B cell (primary cell): ENCODE data around the gene HERPUD1. TPM values are rescaled to one million over a fixed set of nuclear protein-coding genes. Genes with fewer than 3 reads are reported as not detected.
A peak's percentile ranks its signal among the peaks of the same experiment; 100 is the strongest.

Experiments
- ATAC-seq: fragments of 200-7000 bp; cut with Tn5 transposase; one replicate; pipeline ENCODE4 v1.10.0; 2021; ENCODE audit warnings: low read depth, mild to moderate bottlenecking, moderate number of reproducible peaks, moderate library complexity
- CTCF ChIA-PET: fragments of 350-600 bp; sonication (Branson Sonifier 250); formaldehyde crosslinking; loops from one replicate; lab custom pipeline; 2021; ENCODE audit warnings: antibody characterized with exemption, inconsistent platforms; lab: Charles Lee
- POLR2A ChIA-PET: fragments of 350-600 bp; sonication (Branson Sonifier 250); formaldehyde crosslinking; loops from one replicate; lab custom pipeline; 2021; ENCODE audit warnings: antibody characterized with exemption; lab: Charles Lee
- DNase-seq: peaks from one replicate; pipeline ENCODE4 v3.0.0; 2013
- H2AFZ ChIP-seq: 2 replicates; pipeline ENCODE4 v1.6.1; 2012; ENCODE audit warnings: mild to moderate bottlenecking, low read depth, low read length; ENCODE audit not compliant: insufficient read depth, poor library complexity, severe bottlenecking
- H3K27ac ChIP-seq, 2 donors: 1 replicate in 1 of 2; 2 replicates in 1 of 2; pipeline ENCODE4 v1.5.1; 2012 to 2013; ENCODE audit warnings: low read length in 2 of 2, mild to moderate bottlenecking in 2 of 2, moderate library complexity in 1 of 2
- H3K27me3 ChIP-seq, 4 experiments: fragments of 200-600 bp in 1 of 4; sonication (generic) in 1 of 4; replicated peaks in 1 of 4; 1 replicate in 2 of 4; 2 replicates in 2 of 4; pipeline versions ENCODE4 v1.6.1 to v1.7.0; 2013 to 2016; ENCODE audit warnings: low read length in 3 of 4, mild to moderate bottlenecking in 2 of 4, mixed read lengths in 1 of 4, moderate library complexity in 1 of 4; ENCODE audit not compliant: insufficient read depth in 4 of 4, control insufficient read depth in 3 of 4; ENCODE audit errors: control extremely low read depth in 1 of 4
- H3K36me3 ChIP-seq, 2 experiments: replicated peaks in 1 of 2; 1 replicate in 1 of 2; 2 replicates in 1 of 2; pipeline versions ENCODE4 v1.6.1 to v1.7.1; 2013; ENCODE audit warnings: low read length in 1 of 2; ENCODE audit not compliant: insufficient read depth in 2 of 2, control insufficient read depth in 1 of 2; ENCODE audit errors: control extremely low read depth in 1 of 2, extremely low read depth in 1 of 2
- H3K4me1 ChIP-seq, 2 donors: fragments of 200-600 bp in 1 of 2; sonication (generic) in 1 of 2; 1 replicate in 1 of 2; 2 replicates in 1 of 2; pipeline versions ENCODE4 v1.5.1 to v1.6.1; 2013 to 2017; ENCODE audit warnings: low read length in 2 of 2; ENCODE audit not compliant: control insufficient read depth in 2 of 2, insufficient read depth in 2 of 2
- H3K4me2 ChIP-seq: replicated peaks from 2 replicates; pipeline ENCODE3; 2012; ENCODE audit warnings: mild to moderate bottlenecking, low read depth, low read length; ENCODE audit not compliant: poor library complexity, severe bottlenecking
- H3K4me3 ChIP-seq, 5 experiments: fragments of 200-600 bp in 1 of 5; sonication (generic) in 1 of 5; 1 replicate in 3 of 5; 2 replicates in 2 of 5; pipeline versions ENCODE4 v1.5.1 to v1.7.0; 2011 to 2016; ENCODE audit warnings: low read length in 4 of 5, mild to moderate bottlenecking in 4 of 5, low read depth in 2 of 5, control low read depth in 1 of 5, moderate library complexity in 1 of 5; ENCODE audit not compliant: insufficient read depth in 1 of 5; ENCODE audit errors: control extremely low read depth in 1 of 5, extremely low read depth in 1 of 5
- H3K79me2 ChIP-seq: fragments of 200-600 bp; sonication (generic); one replicate; pipeline ENCODE4 v1.6.0; 2016; ENCODE audit warnings: low read length; ENCODE audit not compliant: control insufficient read depth, insufficient read depth
- H3K9ac ChIP-seq: fragments of 200-600 bp; sonication (generic); 2 replicates; pipeline ENCODE4 v1.6.1; 2017; ENCODE audit warnings: mild to moderate bottlenecking, low read length, moderate library complexity
- H3K9me3 ChIP-seq, 3 donors: one replicate each; pipeline versions ENCODE4 v1.6.1 to v1.7.1; 2013; ENCODE audit warnings: low read length in 2 of 3; ENCODE audit not compliant: control insufficient read depth in 2 of 3, insufficient read depth in 1 of 3; ENCODE audit errors: control extremely low read depth in 1 of 3
- H4K20me1 ChIP-seq: 2 replicates; pipeline ENCODE4 v1.6.0; 2012; ENCODE audit warnings: mild to moderate bottlenecking, low read length; ENCODE audit not compliant: insufficient read depth, control insufficient read depth, poor library complexity, severe bottlenecking
- H3K27ac Mint-ChIP-seq: one replicate; pipeline ENCODE4 v1.8.0; 2021; ENCODE audit warnings: mixed read lengths
- H3K27me3 Mint-ChIP-seq: one replicate; pipeline ENCODE4 v1.8.0; 2021; ENCODE audit warnings: mixed read lengths
- H3K4me1 Mint-ChIP-seq: one replicate; pipeline ENCODE4 v1.8.0; 2021; ENCODE audit warnings: mixed read lengths
- H3K4me3 Mint-ChIP-seq: one replicate; pipeline ENCODE4 v1.8.0; 2021; ENCODE audit warnings: mixed read lengths
- H3K9me3 Mint-ChIP-seq: one replicate; pipeline ENCODE4 v1.8.0; 2022; ENCODE audit warnings: mixed read lengths; ENCODE audit not compliant: insufficient read depth
- EZH2 ChIP-seq: IDR thresholded peaks from 2 replicates; pipeline ENCODE4 v1.6.1; 2012; ENCODE audit warnings: borderline replicate concordance, low read depth, mild to moderate bottlenecking, moderate library complexity, low read length; ENCODE audit not compliant: insufficient read depth, poor library complexity, severe bottlenecking
- WGBS: methylation state at CpG from one replicate; pipeline ENCODE4 v1.1.5; 2013; ENCODE audit warnings: missing lambda C conversion rate; ENCODE audit not compliant: insufficient coverage; 5-methylcytosine and 5-hydroxymethylcytosine counted together
- intact Hi-C: fragments of 100-400 bp; cut with micrococcal nuclease; formaldehyde crosslinking; loops from one replicate; pipeline ENCODE4 v1.10.0; 2022
- polyA plus RNA-seq: library from polyadenylated mRNA; depleted of rRNA; stranded (reverse); fragments of >200 nt; gene quantifications from 2 replicates; pipeline ENCODE4 v1.2.3, GENCODE V29; 2012
- total RNA-seq, 2 donors: library from RNA; stranded (reverse); fragments of 120-200 nt in 1 of 2; gene quantifications; 1 replicate in 1 of 2; 2 replicates in 1 of 2; pipeline versions ENCODE4 v1.2.3 to v1.2.4, GENCODE V29; 2013 to 2022
- TF ChIP-seq, protein P1 (sequence below): fragments of 200-600 bp; IDR thresholded peaks from one replicate; pipeline ENCODE4 v1.8.0; 2022; ENCODE audit warnings: antibody characterized with exemption, mild to moderate bottlenecking

Gene HERPUD1
- total and polyA plus RNA-seq, 2 donors (not counting 1 experiment from before 2014, with no cell fraction given), result 273 to 1,041 TPM

DNA sequence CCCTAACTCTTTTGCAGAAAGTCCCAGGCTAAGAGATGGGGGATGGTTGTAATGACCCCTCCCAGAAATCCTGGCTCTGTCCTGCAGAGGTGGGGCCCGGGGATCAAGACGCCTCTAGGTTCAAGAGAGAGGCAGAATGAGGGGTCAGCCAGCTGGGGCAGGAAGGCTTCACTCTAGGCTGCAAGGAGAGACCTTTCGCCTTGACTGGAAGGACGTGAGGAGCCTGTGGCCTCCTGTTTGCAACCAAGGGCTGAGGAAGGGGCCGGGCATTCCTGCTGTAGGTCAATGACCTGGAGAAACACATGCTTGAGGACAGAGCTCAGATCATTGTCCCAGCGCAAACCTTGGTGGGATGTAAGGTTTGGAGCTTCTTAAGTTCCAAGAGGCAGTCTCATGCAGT, 21.1 kb downstream of the HERPUD1 start:
- H3K9ac ChIP-seq, result no peak overlapping the region
- DNase-seq, result no peak
- ChIA-PET CTCF (interaction anchor here (1.2 to 11.7 kb wide), 5 partner anchors 10 to 113 kb away, joined by 3 to 118 read pairs (median 12); partner anchors contain the start of genes CETP and SLC12A3), POLR2A (no interaction called here)
- H3K79me2 ChIP-seq, result no peaks in the 10 kb centered on the region
- intact Hi-C loops, result loop anchor here (5.0 kb wide), 1 partner anchor 41 kb away; no protein-coding TSS in a partner anchor
- WGBS, result 82% methylated on average over 6 of the region's 6 CpGs
- no peaks in the 10 kb centered on the region for H3K9me3 ChIP-seq
- H3K27me3 ChIP-seq, result no peaks in the 10 kb centered on the region
- no peaks in the 10 kb centered on the region for H3K27me3 Mint-ChIP-seq
- H3K27ac Mint-ChIP-seq, result no peak overlapping the region
- no peak overlapping the region for H2AFZ ChIP-seq
- no peaks in the 10 kb centered on the region for H3K9me3 Mint-ChIP-seq
- ATAC-seq, result no peak
- peaks cover 24 to 26% of the 10 kb centered on the region in 2 donors for H3K4me1 ChIP-seq
- H3K36me3 ChIP-seq, result no peaks in the 10 kb centered on the region
- H3K27ac ChIP-seq, result no peak overlapping the region
- peaks cover 36% of the 10 kb centered on the region for H3K4me1 Mint-ChIP-seq
- H3K4me3 Mint-ChIP-seq, result no peak overlapping the region
- H4K20me1 ChIP-seq, result no peaks in the 10 kb centered on the region
- no peak overlapping the region for H3K4me2 ChIP-seq
- TF ChIP-seq, protein P1, sequence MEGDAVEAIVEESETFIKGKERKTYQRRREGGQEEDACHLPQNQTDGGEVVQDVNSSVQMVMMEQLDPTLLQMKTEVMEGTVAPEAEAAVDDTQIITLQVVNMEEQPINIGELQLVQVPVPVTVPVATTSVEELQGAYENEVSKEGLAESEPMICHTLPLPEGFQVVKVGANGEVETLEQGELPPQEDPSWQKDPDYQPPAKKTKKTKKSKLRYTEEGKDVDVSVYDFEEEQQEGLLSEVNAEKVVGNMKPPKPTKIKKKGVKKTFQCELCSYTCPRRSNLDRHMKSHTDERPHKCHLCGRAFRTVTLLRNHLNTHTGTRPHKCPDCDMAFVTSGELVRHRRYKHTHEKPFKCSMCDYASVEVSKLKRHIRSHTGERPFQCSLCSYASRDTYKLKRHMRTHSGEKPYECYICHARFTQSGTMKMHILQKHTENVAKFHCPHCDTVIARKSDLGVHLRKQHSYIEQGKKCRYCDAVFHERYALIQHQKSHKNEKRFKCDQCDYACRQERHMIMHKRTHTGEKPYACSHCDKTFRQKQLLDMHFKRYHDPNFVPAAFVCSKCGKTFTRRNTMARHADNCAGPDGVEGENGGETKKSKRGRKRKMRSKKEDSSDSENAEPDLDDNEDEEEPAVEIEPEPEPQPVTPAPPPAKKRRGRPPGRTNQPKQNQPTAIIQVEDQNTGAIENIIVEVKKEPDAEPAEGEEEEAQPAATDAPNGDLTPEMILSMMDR, result no peak
- no peak for TF ChIP-seq EZH2
- no peak overlapping the region for H3K4me3 ChIP-seq

GRCh38 chr16:56956076-56956475, 24.1 kb downstream of the HERPUD1 start:
- no peak for TF ChIP-seq EZH2
- TF ChIP-seq, protein P1, result no peak
- peak overlapping the region; percentile 32 for H3K27ac Mint-ChIP-seq
- H3K27me3 Mint-ChIP-seq, result no peaks in the 10 kb centered on the region
- Histone ChIP-seq H3K36me3 (no peaks in the 10 kb centered on the region), H3K27me3 (no peaks in the 10 kb centered on the region), H3K4me1 (peaks cover 12 to 13% of the 10 kb centered on the region in 2 donors), H3K79me2 (no peaks in the 10 kb centered on the region), H3K9ac (no peak overlapping the region), H3K9me3 (no peaks in the 10 kb centered on the region), H2AFZ (no peak overlapping the region), H3K27ac (no peak overlapping the region), H4K20me1 (no peaks in the 10 kb centered on the region), H3K4me2 (no peak overlapping the region), H3K4me3 (no peak overlapping the region)
- intact Hi-C loops, result no loop called here
- no peak overlapping the region for H3K4me3 Mint-ChIP-seq
- CTCF ChIA-PET, result interaction anchor here (1.9 kb wide), 1 partner anchor 90 kb away, joined by 5 read pairs; no protein-coding TSS in a partner anchor
- WGBS, result 100% methylated on average over 2 of the region's 4 CpGs
- ATAC-seq, result no peak
- no peak for DNase-seq
- POLR2A ChIA-PET, result no interaction called here
- peaks cover 15% of the 10 kb centered on the region for H3K4me1 Mint-ChIP-seq
- H3K9me3 Mint-ChIP-seq, result no peaks in the 10 kb centered on the region
